H1 (cell line): ENCODE data around the gene RBP7. TPM values are rescaled to one million over a fixed set of nuclear protein-coding genes. Genes with fewer than 3 reads are reported as not detected.

Experiments used
- HDAC6 ChIP-seq: IDR thresholded peaks from one replicate; pipeline ENCODE4 v1.7.1; 2012; ENCODE audit warnings: low read depth, mild to moderate bottlenecking, inconsistent platforms, low read length, moderate library complexity
- JUN ChIP-seq: IDR thresholded peaks from 2 replicates; pipeline ENCODE4 v1.6.1; 2011; ENCODE audit warnings: low read depth, mild to moderate bottlenecking, improper control_type of control experiment, low read length
- KDM4A ChIP-seq: IDR thresholded peaks from one replicate; pipeline ENCODE4 v1.7.1; 2012; ENCODE audit warnings: low read depth, mild to moderate bottlenecking, moderate library complexity, low read length, inconsistent platforms; ENCODE audit not compliant: severe bottlenecking
- polyA plus RNA-seq, 7 experiments: library from polyadenylated mRNA; depleted of rRNA in 3 of 7; stranded (reverse) in 5 of 7; unstranded in 2 of 7; fragments of >200 nt in 5 of 7; fragments of 200-250 nt in 2 of 7; gene quantifications; 1 replicate in 5 of 7; 2 replicates in 1 of 7; 4 replicates in 1 of 7; pipeline versions ENCODE4 v1.2.1 to v1.2.3, GENCODE V29; 2011 to 2013; ENCODE audit warnings: missing spikeins in 2 of 7, mixed read lengths in 2 of 7
- total RNA-seq: library from RNA; stranded (reverse); fragmentation: NEBNext Ultra II Directional; extraction: Animal tissue kit (Norgen Biotek cat#: 25700); gene quantifications from 2 replicates; pipeline ENCODE4 v1.2.1, GENCODE V29; 2021
- TF ChIP-seq, protein P1 (sequence below): IDR thresholded peaks from 2 replicates; pipeline ENCODE4 v1.6.1; 2012; ENCODE audit warnings: low read length, inconsistent platforms
- TF ChIP-seq, protein P2 (sequence below): fragments of 300-600 bp; sonication (generic); IDR thresholded peaks from 2 replicates; pipeline ENCODE4 v1.7.1; 2012; ENCODE audit warnings: low read length, moderate library complexity, mild to moderate bottlenecking, inconsistent platforms; ENCODE audit not compliant: insufficient replicate concordance

Gene RBP7
- total and polyA plus RNA-seq, 2 of the 8 experiments (the other 6 are each of a cell fraction or from before 2014, with no cell fraction given), result 5.7 to 7.2 TPM

DNA sequence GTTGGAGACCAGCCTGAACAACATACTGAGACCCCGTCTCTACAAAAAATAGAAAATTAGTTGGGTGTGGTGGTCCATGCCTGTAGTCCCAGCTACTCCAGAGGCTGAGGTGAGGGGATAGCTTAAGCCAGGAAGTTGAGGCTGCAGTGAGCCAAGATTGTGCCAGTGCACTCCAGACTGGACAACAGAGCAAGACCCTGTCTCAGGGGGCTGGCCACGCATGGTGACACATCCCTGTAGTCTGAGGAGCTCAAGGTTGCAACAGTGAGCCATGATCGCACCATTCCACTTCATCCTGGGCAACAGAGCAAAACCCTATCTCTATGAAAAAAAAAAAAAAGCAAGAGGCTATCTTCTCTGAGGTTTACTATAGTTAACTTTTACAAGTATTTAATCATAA, 23.1 kb downstream of the RBP7 start (continued):
- TF ChIP-seq HDAC6, result no peak
- no peak for TF ChIP-seq KDM4A
- TF ChIP-seq, protein P1, sequence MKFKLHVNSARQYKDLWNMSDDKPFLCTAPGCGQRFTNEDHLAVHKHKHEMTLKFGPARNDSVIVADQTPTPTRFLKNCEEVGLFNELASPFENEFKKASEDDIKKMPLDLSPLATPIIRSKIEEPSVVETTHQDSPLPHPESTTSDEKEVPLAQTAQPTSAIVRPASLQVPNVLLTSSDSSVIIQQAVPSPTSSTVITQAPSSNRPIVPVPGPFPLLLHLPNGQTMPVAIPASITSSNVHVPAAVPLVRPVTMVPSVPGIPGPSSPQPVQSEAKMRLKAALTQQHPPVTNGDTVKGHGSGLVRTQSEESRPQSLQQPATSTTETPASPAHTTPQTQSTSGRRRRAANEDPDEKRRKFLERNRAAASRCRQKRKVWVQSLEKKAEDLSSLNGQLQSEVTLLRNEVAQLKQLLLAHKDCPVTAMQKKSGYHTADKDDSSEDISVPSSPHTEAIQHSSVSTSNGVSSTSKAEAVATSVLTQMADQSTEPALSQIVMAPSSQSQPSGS, result no peak
- no peak for TF ChIP-seq JUN
- TF ChIP-seq, protein P2, sequence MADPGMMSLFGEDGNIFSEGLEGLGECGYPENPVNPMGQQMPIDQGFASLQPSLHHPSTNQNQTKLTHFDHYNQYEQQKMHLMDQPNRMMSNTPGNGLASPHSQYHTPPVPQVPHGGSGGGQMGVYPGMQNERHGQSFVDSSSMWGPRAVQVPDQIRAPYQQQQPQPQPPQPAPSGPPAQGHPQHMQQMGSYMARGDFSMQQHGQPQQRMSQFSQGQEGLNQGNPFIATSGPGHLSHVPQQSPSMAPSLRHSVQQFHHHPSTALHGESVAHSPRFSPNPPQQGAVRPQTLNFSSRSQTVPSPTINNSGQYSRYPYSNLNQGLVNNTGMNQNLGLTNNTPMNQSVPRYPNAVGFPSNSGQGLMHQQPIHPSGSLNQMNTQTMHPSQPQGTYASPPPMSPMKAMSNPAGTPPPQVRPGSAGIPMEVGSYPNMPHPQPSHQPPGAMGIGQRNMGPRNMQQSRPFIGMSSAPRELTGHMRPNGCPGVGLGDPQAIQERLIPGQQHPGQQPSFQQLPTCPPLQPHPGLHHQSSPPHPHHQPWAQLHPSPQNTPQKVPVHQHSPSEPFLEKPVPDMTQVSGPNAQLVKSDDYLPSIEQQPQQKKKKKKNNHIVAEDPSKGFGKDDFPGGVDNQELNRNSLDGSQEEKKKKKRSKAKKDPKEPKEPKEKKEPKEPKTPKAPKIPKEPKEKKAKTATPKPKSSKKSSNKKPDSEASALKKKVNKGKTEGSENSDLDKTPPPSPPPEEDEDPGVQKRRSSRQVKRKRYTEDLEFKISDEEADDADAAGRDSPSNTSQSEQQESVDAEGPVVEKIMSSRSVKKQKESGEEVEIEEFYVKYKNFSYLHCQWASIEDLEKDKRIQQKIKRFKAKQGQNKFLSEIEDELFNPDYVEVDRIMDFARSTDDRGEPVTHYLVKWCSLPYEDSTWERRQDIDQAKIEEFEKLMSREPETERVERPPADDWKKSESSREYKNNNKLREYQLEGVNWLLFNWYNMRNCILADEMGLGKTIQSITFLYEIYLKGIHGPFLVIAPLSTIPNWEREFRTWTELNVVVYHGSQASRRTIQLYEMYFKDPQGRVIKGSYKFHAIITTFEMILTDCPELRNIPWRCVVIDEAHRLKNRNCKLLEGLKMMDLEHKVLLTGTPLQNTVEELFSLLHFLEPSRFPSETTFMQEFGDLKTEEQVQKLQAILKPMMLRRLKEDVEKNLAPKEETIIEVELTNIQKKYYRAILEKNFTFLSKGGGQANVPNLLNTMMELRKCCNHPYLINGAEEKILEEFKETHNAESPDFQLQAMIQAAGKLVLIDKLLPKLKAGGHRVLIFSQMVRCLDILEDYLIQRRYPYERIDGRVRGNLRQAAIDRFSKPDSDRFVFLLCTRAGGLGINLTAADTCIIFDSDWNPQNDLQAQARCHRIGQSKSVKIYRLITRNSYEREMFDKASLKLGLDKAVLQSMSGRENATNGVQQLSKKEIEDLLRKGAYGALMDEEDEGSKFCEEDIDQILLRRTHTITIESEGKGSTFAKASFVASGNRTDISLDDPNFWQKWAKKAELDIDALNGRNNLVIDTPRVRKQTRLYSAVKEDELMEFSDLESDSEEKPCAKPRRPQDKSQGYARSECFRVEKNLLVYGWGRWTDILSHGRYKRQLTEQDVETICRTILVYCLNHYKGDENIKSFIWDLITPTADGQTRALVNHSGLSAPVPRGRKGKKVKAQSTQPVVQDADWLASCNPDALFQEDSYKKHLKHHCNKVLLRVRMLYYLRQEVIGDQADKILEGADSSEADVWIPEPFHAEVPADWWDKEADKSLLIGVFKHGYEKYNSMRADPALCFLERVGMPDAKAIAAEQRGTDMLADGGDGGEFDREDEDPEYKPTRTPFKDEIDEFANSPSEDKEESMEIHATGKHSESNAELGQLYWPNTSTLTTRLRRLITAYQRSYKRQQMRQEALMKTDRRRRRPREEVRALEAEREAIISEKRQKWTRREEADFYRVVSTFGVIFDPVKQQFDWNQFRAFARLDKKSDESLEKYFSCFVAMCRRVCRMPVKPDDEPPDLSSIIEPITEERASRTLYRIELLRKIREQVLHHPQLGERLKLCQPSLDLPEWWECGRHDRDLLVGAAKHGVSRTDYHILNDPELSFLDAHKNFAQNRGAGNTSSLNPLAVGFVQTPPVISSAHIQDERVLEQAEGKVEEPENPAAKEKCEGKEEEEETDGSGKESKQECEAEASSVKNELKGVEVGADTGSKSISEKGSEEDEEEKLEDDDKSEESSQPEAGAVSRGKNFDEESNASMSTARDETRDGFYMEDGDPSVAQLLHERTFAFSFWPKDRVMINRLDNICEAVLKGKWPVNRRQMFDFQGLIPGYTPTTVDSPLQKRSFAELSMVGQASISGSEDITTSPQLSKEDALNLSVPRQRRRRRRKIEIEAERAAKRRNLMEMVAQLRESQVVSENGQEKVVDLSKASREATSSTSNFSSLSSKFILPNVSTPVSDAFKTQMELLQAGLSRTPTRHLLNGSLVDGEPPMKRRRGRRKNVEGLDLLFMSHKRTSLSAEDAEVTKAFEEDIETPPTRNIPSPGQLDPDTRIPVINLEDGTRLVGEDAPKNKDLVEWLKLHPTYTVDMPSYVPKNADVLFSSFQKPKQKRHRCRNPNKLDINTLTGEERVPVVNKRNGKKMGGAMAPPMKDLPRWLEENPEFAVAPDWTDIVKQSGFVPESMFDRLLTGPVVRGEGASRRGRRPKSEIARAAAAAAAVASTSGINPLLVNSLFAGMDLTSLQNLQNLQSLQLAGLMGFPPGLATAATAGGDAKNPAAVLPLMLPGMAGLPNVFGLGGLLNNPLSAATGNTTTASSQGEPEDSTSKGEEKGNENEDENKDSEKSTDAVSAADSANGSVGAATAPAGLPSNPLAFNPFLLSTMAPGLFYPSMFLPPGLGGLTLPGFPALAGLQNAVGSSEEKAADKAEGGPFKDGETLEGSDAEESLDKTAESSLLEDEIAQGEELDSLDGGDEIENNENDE, result no peak
